Thoracic aorta (tissue), 2 donors: ENCODE results near the gene PCBP3. TPM values are rescaled to one million over a fixed set of nuclear protein-coding genes. Genes with fewer than 3 reads are reported as not detected.
A peak's percentile ranks its signal among the peaks of the same experiment; 100 is the strongest.

ENCODE experiments used
- ATAC-seq: fragments of 150-250 bp; one replicate; pipeline ENCODE4 v1.8.0; 2017; ENCODE audit warnings: low read depth; ENCODE audit not compliant: insufficient number of reproducible peaks, low FRiP score
- DNase-seq: peaks from one replicate; pipeline ENCODE4 v3.0.0-alpha.2; 2020; ENCODE audit warnings: low spot score
- H3K27ac ChIP-seq, 2 donors: fragments of 200-600 bp; sonication (generic); 1 replicate in 1 of 2; 2 replicates in 1 of 2; pipeline ENCODE4 v1.5.1; 2016; ENCODE audit warnings: mild to moderate bottlenecking in 2 of 2, moderate library complexity in 2 of 2
- H3K27me3 ChIP-seq: fragments of 200-600 bp; sonication (generic); replicated peaks from 2 replicates; pipeline ENCODE4 v1.6.0; 2016; ENCODE audit warnings: mild to moderate bottlenecking; ENCODE audit not compliant: insufficient read depth
- H3K36me3 ChIP-seq: fragments of 200-600 bp; sonication (generic); one replicate; pipeline ENCODE4 v1.5.1; 2016
- H3K4me1 ChIP-seq, 2 donors: fragments of 200-600 bp; sonication (generic); 1 replicate in 1 of 2; 2 replicates in 1 of 2; pipeline versions ENCODE4 v1.5.1 to v1.6.0; 2016; ENCODE audit warnings: low read depth in 2 of 2, mild to moderate bottlenecking in 1 of 2; ENCODE audit not compliant: control insufficient read depth in 1 of 2
- H3K4me3 ChIP-seq: fragments of 200-600 bp; sonication (generic); 2 replicates; pipeline ENCODE4 v1.5.1; 2016; ENCODE audit warnings: mild to moderate bottlenecking
- H3K9me3 ChIP-seq: fragments of 200-600 bp; sonication (generic); 2 replicates; pipeline ENCODE4 v1.5.1; 2016
- CTCF ChIP-seq: fragments of 200-600 bp; sonication (generic); IDR thresholded peaks from one replicate; pipeline ENCODE4 v1.5.1; 2019; ENCODE audit warnings: antibody characterized with exemption
- total RNA-seq, 2 donors: library from RNA; depleted of rRNA; stranded (reverse); fragments of >200 nt; gene quantifications; one replicate each; pipeline versions ENCODE4 v1.1.0 to v1.2.3, GENCODE V29; 2016

PCBP3 gene
- total RNA-seq: 10 to 100 TPM in 1 of 2 donors, 1 to 10 TPM in 1; 4.5 to 28.4 TPM

- peak; percentile 96 for DNase-seq
- no peak for TF ChIP-seq CTCF
- Histone ChIP-seq H3K27me3 (no peaks in the 10 kb centered on the region), H3K27ac (no peak within 1 kb of the TSS), H3K36me3 (no peaks in the 10 kb centered on the region), H3K4me3 (peak within 1 kb of the TSS; percentile 67), H3K4me1 (peaks cover 7 to 33% of the 10 kb centered on the region in 2 donors), H3K9me3 (no peaks in the 10 kb centered on the region)
- ATAC-seq: peak; percentile 74
Measured at GRCh38 chr21:45643021-45643980, at the start of gene PCBP3. Gene PCBP3 (plus strand): TSS chr21:45643725. CDS start chr21:45850086, 206,361 bp downstream.

- H3K27me3 ChIP-seq: no peaks in the 10 kb centered on the region
- TF ChIP-seq CTCF: no peak
- no peak for DNase-seq
- H3K36me3 ChIP-seq: no peaks in the 10 kb centered on the region
- no peak overlapping the region for H3K4me3 ChIP-seq
- H3K27ac ChIP-seq: no peak overlapping the region
- peaks cover 0 to 3% of the 10 kb centered on the region in 2 donors for H3K4me1 ChIP-seq
- no peaks in the 10 kb centered on the region for H3K9me3 ChIP-seq
- ATAC-seq: no peak
Measured at GRCh38 chr21:45594721-45595489, 48.6 kb upstream of the PCBP3 start.

- Histone ChIP-seq H3K36me3 (no peaks in the 10 kb centered on the region), H3K27ac (no peak overlapping the region), H3K4me3 (no peak overlapping the region), H3K4me1 (no peaks in the 10 kb centered on the region), H3K27me3 (no peaks in the 10 kb centered on the region), H3K9me3 (no peaks in the 10 kb centered on the region)
- no peak for TF ChIP-seq CTCF
- DNase-seq: no peak
- no peak for ATAC-seq
Measured at GRCh38 chr21:45595574-45596295, 47.8 kb upstream of the PCBP3 start.

GRCh38 chr21:45596704-45597318 lies 46.7 kb upstream of the PCBP3 start:
- Histone ChIP-seq H3K4me3 (no peak overlapping the region), H3K27ac (no peak overlapping the region), H3K9me3 (no peaks in the 10 kb centered on the region), H3K36me3 (no peaks in the 10 kb centered on the region), H3K4me1 (no peaks in the 10 kb centered on the region), H3K27me3 (no peaks in the 10 kb centered on the region)
- ATAC-seq: no peak
- DNase-seq: no peak
- TF ChIP-seq CTCF: peak; percentile 66
